ENCODE results near the gene OR14A16.

Gene OR14A16

DNA sequence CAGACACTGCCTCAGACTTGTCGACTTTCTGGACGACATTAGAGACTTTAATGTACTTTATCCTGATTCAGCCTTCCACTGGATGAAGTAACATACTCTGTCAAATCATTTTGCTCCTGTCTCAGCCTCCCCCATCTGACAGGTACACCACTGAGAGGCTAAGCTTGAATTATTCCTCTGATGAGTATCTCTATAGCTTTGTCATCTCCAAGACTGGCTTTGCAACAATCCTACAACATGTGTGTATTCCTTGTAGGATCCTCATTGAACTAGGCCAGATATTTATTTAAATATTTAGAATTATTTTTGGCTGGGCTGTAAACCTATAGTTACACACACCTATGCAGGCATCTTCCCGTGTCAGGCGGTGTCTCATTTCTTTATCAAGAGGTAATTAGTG is 32.0 kb upstream of the OR14A16 start:
- no peak for TF ChIP-seq ESRRG (CRISPR knock-in tag; IDR thresholded peaks at IDR 0.05)
- TF ChIP-seq CREB5 (CRISPR knock-in tag; IDR thresholded peaks at IDR 0.05; ENCODE audit: low read depth): no peak
- no peak for TF ChIP-seq ZNF8 (CRISPR knock-in tag; IDR thresholded peaks at IDR 0.05)
- no peak for TF ChIP-seq TOX (CRISPR knock-in tag; IDR thresholded peaks at IDR 0.05; ENCODE audit: borderline replicate concordance)
- no peak for TF ChIP-seq ISL1 (CRISPR knock-in tag; IDR thresholded peaks at IDR 0.05)
- TF ChIP-seq, protein P1, sequence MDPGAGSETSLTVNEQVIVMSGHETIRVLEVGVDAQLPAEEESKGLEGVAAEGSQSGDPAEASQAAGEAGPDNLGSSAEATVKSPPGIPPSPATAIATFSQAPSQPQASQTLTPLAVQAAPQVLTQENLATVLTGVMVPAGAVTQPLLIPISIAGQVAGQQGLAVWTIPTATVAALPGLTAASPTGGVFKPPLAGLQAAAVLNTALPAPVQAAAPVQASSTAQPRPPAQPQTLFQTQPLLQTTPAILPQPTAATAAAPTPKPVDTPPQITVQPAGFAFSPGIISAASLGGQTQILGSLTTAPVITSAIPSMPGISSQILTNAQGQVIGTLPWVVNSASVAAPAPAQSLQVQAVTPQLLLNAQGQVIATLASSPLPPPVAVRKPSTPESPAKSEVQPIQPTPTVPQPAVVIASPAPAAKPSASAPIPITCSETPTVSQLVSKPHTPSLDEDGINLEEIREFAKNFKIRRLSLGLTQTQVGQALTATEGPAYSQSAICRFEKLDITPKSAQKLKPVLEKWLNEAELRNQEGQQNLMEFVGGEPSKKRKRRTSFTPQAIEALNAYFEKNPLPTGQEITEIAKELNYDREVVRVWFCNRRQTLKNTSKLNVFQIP (CRISPR knock-in tag; IDR thresholded peaks at IDR 0.05; ENCODE audit: borderline replicate concordance, low read depth): no peak
- TF ChIP-seq ARNTL (CRISPR knock-in tag; IDR thresholded peaks at IDR 0.05; ENCODE audit: borderline replicate concordance, low read depth): no peak
- TF ChIP-seq SNAI2 (CRISPR knock-in tag; IDR thresholded peaks at IDR 0.05): no peak
- TF ChIP-seq ZFP3 (CRISPR knock-in tag; IDR thresholded peaks at IDR 0.05): no peak
- no peak for TF ChIP-seq PPARA (CRISPR knock-in tag; IDR thresholded peaks at IDR 0.05; ENCODE audit: borderline replicate concordance)
- no peak for TF ChIP-seq ZC3H10 (CRISPR knock-in tag; IDR thresholded peaks at IDR 0.05)
- TF ChIP-seq ZFP30 (CRISPR knock-in tag; IDR thresholded peaks at IDR 0.05): no peak
- no peak for TF ChIP-seq PATZ1 (CRISPR knock-in tag; IDR thresholded peaks at IDR 0.05; ENCODE audit: borderline replicate concordance)
- no peak for TF ChIP-seq RARB (CRISPR knock-in tag; IDR thresholded peaks at IDR 0.05)
- no peak for ATAC-seq

GRCh38 chr1:247854899-247855545 is 31.1 kb upstream of the OR14A16 start:
- TF ChIP-seq RARB (CRISPR knock-in tag; IDR thresholded peaks at IDR 0.05): no peak
- no peak for TF ChIP-seq GLIS3 (CRISPR knock-in tag; IDR thresholded peaks at IDR 0.05)
- no peak for TF ChIP-seq ZNF565 (CRISPR knock-in tag; conservative IDR thresholded peaks at IDR 0.05; ENCODE audit: low read depth)
- TF ChIP-seq ZFP30 (CRISPR knock-in tag; IDR thresholded peaks at IDR 0.05): no peak
- no peak for TF ChIP-seq PPARA (CRISPR knock-in tag; IDR thresholded peaks at IDR 0.05; ENCODE audit: borderline replicate concordance)
- TF ChIP-seq ARNTL (CRISPR knock-in tag; IDR thresholded peaks at IDR 0.05; ENCODE audit: borderline replicate concordance, low read depth): no peak
- TF ChIP-seq SNAI2 (CRISPR knock-in tag; IDR thresholded peaks at IDR 0.05): no peak
- TF ChIP-seq BACH2 (CRISPR knock-in tag; IDR thresholded peaks at IDR 0.05; ENCODE audit: borderline replicate concordance): no peak
- TF ChIP-seq TOX (CRISPR knock-in tag; IDR thresholded peaks at IDR 0.05; ENCODE audit: borderline replicate concordance): no peak
- TF ChIP-seq OSR1 (CRISPR knock-in tag; IDR thresholded peaks at IDR 0.05): no peak
- no peak for TF ChIP-seq CREB5 (CRISPR knock-in tag; IDR thresholded peaks at IDR 0.05; ENCODE audit: low read depth)
- no peak for TF ChIP-seq ESRRG (CRISPR knock-in tag; IDR thresholded peaks at IDR 0.05)
- no peak for TF ChIP-seq ZC3H10 (CRISPR knock-in tag; IDR thresholded peaks at IDR 0.05)
- no peak for TF ChIP-seq ZFP3 (CRISPR knock-in tag; IDR thresholded peaks at IDR 0.05)
- TF ChIP-seq PATZ1 (CRISPR knock-in tag; IDR thresholded peaks at IDR 0.05; ENCODE audit: borderline replicate concordance): no peak
- TF ChIP-seq CSDC2 (CRISPR knock-in tag; IDR thresholded peaks at IDR 0.05): no peak
- TF ChIP-seq, protein P2, sequence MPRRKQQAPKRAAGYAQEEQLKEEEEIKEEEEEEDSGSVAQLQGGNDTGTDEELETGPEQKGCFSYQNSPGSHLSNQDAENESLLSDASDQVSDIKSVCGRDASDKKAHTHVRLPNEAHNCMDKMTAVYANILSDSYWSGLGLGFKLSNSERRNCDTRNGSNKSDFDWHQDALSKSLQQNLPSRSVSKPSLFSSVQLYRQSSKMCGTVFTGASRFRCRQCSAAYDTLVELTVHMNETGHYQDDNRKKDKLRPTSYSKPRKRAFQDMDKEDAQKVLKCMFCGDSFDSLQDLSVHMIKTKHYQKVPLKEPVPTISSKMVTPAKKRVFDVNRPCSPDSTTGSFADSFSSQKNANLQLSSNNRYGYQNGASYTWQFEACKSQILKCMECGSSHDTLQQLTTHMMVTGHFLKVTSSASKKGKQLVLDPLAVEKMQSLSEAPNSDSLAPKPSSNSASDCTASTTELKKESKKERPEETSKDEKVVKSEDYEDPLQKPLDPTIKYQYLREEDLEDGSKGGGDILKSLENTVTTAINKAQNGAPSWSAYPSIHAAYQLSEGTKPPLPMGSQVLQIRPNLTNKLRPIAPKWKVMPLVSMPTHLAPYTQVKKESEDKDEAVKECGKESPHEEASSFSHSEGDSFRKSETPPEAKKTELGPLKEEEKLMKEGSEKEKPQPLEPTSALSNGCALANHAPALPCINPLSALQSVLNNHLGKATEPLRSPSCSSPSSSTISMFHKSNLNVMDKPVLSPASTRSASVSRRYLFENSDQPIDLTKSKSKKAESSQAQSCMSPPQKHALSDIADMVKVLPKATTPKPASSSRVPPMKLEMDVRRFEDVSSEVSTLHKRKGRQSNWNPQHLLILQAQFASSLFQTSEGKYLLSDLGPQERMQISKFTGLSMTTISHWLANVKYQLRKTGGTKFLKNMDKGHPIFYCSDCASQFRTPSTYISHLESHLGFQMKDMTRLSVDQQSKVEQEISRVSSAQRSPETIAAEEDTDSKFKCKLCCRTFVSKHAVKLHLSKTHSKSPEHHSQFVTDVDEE (CRISPR knock-in tag; IDR thresholded peaks at IDR 0.05): no peak
- TF ChIP-seq TCF4 (CRISPR knock-in tag; IDR thresholded peaks at IDR 0.05; ENCODE audit: borderline replicate concordance): no peak
- ATAC-seq: no peak

Measured in SK-N-SH treated with all-trans-retinoic acid at 6 μM for 48 hours (cell line).